H1 (cell line): ENCODE data around the gene PIP5K1B. TPM values are rescaled to one million over a fixed set of nuclear protein-coding genes. Genes with fewer than 3 reads are reported as not detected.

Experiments
- HDAC6 ChIP-seq: IDR thresholded peaks from one replicate; pipeline ENCODE4 v1.7.1; 2012; ENCODE audit warnings: low read depth, mild to moderate bottlenecking, inconsistent platforms, low read length, moderate library complexity
- POU5F1 ChIP-seq: IDR thresholded peaks from 2 replicates; pipeline ENCODE4 v1.6.1; 2011; ENCODE audit warnings: low read depth, mild to moderate bottlenecking, low read length, moderate library complexity
- SP1 ChIP-seq: IDR thresholded peaks from 2 replicates; pipeline ENCODE4 v1.6.1; 2011; ENCODE audit warnings: low read depth, low read length
- TBP ChIP-seq: IDR thresholded peaks from 2 replicates; pipeline ENCODE4 v1.6.1; 2011; ENCODE audit warnings: low read depth, low read length, improper control_type of control experiment
- polyA plus RNA-seq, 7 experiments: library from polyadenylated mRNA; depleted of rRNA in 3 of 7; stranded (reverse) in 5 of 7; unstranded in 2 of 7; fragments of >200 nt in 5 of 7; fragments of 200-250 nt in 2 of 7; gene quantifications; 1 replicate in 5 of 7; 2 replicates in 1 of 7; 4 replicates in 1 of 7; pipeline versions ENCODE4 v1.2.1 to v1.2.3, GENCODE V29; 2011 to 2013; ENCODE audit warnings: missing spikeins in 2 of 7, mixed read lengths in 2 of 7
- total RNA-seq: library from RNA; stranded (reverse); fragmentation: NEBNext Ultra II Directional; extraction: Animal tissue kit (Norgen Biotek cat#: 25700); gene quantifications from 2 replicates; pipeline ENCODE4 v1.2.1, GENCODE V29; 2021
- TF ChIP-seq, protein P1 (sequence below): IDR thresholded peaks from 2 replicates; pipeline ENCODE4 v1.6.1; 2011; ENCODE audit warnings: low read length, improper control_type of control experiment

PIP5K1B gene
- total and polyA plus RNA-seq, 2 of the 8 experiments (the other 6 are each of a cell fraction or from before 2014, with no cell fraction given) = 4.7 to 7.7 TPM

- TF ChIP-seq TBP (no peak), HDAC6 (no peak), POU5F1 (no peak), SP1 (no peak)
- TF ChIP-seq, protein P1, sequence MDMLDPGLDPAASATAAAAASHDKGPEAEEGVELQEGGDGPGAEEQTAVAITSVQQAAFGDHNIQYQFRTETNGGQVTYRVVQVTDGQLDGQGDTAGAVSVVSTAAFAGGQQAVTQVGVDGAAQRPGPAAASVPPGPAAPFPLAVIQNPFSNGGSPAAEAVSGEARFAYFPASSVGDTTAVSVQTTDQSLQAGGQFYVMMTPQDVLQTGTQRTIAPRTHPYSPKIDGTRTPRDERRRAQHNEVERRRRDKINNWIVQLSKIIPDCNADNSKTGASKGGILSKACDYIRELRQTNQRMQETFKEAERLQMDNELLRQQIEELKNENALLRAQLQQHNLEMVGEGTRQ = no peak
Observed at GRCh38 chr9:69056191-69056815, 351.3 kb downstream of the PIP5K1B start (continued).
